Measurements from ENCODE around the gene IFITM1. TPM values are rescaled to one million over a fixed set of nuclear protein-coding genes. Genes with fewer than 3 reads are reported as not detected.
"Not testable (repeated sequence)": the region's sequence is repeated elsewhere in the genome, so short reads cannot be mapped to it uniquely, and the experiment has no call there.

Gene IFITM1
- total RNA-seq, 4 donors from 2014 or later: 224 to 389 (median 247) TPM

DNA sequence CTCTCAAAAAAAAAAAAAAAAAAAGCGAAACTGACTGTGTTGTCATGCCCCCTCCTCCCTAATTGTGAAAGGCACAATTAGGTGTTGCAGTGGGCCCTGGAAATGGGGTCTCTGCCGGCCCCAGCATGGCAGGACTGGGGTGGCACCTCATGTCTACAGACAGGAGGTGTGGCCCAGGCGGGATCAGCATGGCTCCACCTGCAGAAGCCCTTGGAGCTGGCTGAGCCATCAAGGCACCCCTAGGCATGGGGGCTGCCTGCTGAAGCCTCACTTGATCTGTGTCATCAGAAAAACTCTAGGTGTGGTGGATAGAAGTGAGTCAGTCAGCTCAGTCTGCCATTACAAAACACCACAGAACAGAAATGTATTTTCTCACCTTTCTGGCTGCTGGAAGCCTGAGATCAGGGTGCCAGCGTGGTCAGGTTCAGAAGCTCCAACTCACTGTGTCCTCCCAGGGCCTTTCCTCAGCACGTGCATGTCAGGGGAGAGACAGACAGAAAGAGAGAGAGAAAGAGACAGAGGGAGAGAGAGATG is 45.4 kb downstream of the IFITM1 start:
- ATAC-seq (ENCODE audit: low FRiP score) (no peak), DNase-seq (ENCODE audit: low spot score) (no peak)
- TF ChIP-seq, protein P1, sequence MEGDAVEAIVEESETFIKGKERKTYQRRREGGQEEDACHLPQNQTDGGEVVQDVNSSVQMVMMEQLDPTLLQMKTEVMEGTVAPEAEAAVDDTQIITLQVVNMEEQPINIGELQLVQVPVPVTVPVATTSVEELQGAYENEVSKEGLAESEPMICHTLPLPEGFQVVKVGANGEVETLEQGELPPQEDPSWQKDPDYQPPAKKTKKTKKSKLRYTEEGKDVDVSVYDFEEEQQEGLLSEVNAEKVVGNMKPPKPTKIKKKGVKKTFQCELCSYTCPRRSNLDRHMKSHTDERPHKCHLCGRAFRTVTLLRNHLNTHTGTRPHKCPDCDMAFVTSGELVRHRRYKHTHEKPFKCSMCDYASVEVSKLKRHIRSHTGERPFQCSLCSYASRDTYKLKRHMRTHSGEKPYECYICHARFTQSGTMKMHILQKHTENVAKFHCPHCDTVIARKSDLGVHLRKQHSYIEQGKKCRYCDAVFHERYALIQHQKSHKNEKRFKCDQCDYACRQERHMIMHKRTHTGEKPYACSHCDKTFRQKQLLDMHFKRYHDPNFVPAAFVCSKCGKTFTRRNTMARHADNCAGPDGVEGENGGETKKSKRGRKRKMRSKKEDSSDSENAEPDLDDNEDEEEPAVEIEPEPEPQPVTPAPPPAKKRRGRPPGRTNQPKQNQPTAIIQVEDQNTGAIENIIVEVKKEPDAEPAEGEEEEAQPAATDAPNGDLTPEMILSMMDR (IDR thresholded peaks at IDR 0.05): no peak

GRCh38 chr11:360326-361280 is 46.8 kb downstream of the IFITM1 start:
- TF ChIP-seq, protein P1 (IDR thresholded peaks at IDR 0.05): no peak
- ATAC-seq (ENCODE audit: low FRiP score): no peak
- no peak for DNase-seq (ENCODE audit: low spot score)

GRCh38 chr11:362642-363442 is 49.0 kb downstream of the IFITM1 start:
- ATAC-seq (ENCODE audit: low FRiP score) (no peak), DNase-seq (ENCODE audit: low spot score) (no peak)
- TF ChIP-seq, protein P1 (IDR thresholded peaks at IDR 0.05): no peak

DNA sequence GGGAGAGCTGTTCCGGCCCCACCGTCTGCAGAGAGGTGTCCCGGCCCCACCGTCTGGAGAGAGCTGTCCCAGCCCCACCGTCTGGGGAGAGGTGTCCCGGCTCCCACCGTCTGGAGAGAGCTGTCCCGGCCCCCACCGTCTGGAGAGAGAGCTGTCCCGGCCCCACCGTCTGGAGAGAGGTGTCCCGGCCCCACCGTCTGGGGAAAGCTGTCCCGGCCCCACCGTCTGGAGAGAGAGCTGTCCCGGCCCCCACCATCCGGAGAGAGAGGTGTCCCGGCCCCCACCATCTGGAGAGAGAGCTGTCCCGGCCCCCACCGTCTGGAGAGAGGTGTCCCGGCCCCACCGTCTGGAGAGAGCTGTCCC is 49.6 kb downstream of the IFITM1 start:
- ATAC-seq (ENCODE audit: low FRiP score); DNase-seq (ENCODE audit: low spot score): not testable (repeated sequence)

DNA sequence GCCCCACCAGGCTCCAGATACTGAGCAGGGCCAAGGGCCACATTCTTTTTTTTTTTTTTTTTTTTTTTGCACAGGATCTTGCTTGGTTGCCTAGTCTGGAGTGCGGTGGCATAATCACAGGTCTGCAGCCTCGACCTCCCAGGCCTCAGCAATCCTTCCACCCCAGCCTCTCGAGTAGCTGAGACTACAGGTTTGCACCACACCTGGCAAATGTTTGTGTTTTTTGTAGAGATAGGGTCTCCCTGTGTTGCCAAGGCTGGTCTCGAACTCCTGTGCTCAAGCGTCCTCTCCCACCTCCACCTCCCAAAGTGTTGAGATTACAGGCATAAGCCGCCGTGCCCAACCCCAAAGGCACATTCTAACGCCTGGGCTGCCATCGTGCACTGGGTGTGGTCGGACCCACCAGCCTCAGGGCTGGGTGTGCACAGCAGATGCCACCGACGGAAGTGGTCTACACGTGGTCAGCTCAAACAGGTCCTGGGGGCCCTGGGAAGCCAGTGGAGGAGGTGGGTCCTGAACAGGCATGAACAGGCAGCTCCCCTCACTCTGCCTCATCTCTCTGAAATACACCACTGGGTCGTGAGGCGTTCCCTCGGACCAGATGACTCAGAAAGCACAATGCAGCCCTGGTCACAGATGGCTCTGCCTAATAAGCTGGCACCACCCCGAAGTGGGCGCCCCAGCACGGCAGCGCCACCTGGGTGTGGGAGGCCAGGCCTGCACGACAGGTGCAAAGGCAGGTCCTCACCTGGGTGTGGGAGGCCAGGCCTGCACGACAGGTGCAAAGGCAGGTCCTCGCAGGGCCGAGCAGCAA is 50.3 kb downstream of the IFITM1 start:
- TF ChIP-seq, protein P1 (IDR thresholded peaks at IDR 0.05): no peak
- DNase-seq (ENCODE audit: low spot score) (no peak), ATAC-seq (ENCODE audit: low FRiP score) (no peak)

Small RNAs within 50 kb of the gene (small RNA-seq; reads per million reads assigned to genes)
- gene AC136475.6: not detected

Other genes with a start within 250 kb of the IFITM1 start
- not detected for gene SCGB1C1, start 121.0 kb upstream of the IFITM1 start, total RNA-seq
- gene BET1L, start 106.6 kb upstream of the IFITM1 start, total RNA-seq: 10 to 100 TPM; 18.4 to 29.1 (median 26.8) TPM
- 100 to 1,000 TPM in 1 of 4 donors, 10 to 100 TPM in 3; 60.6 to 104 (median 77.6) TPM for gene RIC8A, start 106.3 kb upstream of the IFITM1 start, total RNA-seq
- 10 to 100 TPM in 3 of 4 donors, 1 to 10 TPM in 1; 6.8 to 19.2 (median 12.2) TPM for gene SIRT3, start 77.7 kb upstream of the IFITM1 start, total RNA-seq
- gene PSMD13, start 77.1 kb upstream of the IFITM1 start, total RNA-seq: 100 to 1,000 TPM in 1 of 4 donors, 10 to 100 TPM in 3; 69.6 to 124 (median 78.2) TPM
- 10 to 100 TPM in 1 of 4 donors, 1 to 10 TPM in 2, under 1 TPM in 1; 0.84 to 11.8 (median 3.8) TPM for gene NLRP6, start 35.6 kb upstream of the IFITM1 start, total RNA-seq
- 10 to 100 TPM; 10.9 to 53.6 (median 19.8) TPM for gene PGGHG, start 24.9 kb upstream of the IFITM1 start, total RNA-seq
- not detected for gene IFITM5, start 14.5 kb upstream of the IFITM1 start, total RNA-seq
- 100 to 1,000 TPM; 266 to 442 (median 382) TPM for gene IFITM2, start 6.2 kb upstream of the IFITM1 start, total RNA-seq
- 100 to 1,000 TPM; 340 to 466 (median 398) TPM for gene IFITM3, start 6.8 kb downstream of the IFITM1 start, total RNA-seq
- gene B4GALNT4, start 55.5 kb downstream of the IFITM1 start, total RNA-seq: 1 to 10 TPM; 1.4 to 4.1 (median 2.5) TPM
- under 1 TPM in 3 of 4 donors, not detected in 1; 0.09 to 0.96 (median 0.95) TPM for gene PKP3, start 80.2 kb downstream of the IFITM1 start, total RNA-seq
- 10 to 100 TPM; 17.6 to 42.1 (median 31.0) TPM for gene SIGIRR, start 101.0 kb downstream of the IFITM1 start, total RNA-seq
- gene ANO9, start 128.0 kb downstream of the IFITM1 start, total RNA-seq: 1 to 10 TPM in 3 of 4 donors, under 1 TPM in 1; 0.79 to 3.6 (median 3.1) TPM
- 10 to 100 TPM; 33.0 to 45.2 (median 39.0) TPM for gene PTDSS2, start 136.2 kb downstream of the IFITM1 start, total RNA-seq
- gene RNH1, start 193.2 kb downstream of the IFITM1 start, total RNA-seq: 100 to 1,000 TPM; 218 to 259 (median 230) TPM
- 10 to 100 TPM; 30.1 to 44.9 (median 35.0) TPM for gene HRAS, start 221.5 kb downstream of the IFITM1 start, total RNA-seq
- under 1 TPM in 3 of 4 donors, not detected in 1; 0.24 to 0.38 (median 0.32) TPM for gene LRRC56, start 223.5 kb downstream of the IFITM1 start, total RNA-seq
- gene LMNTD2, start 246.7 kb downstream of the IFITM1 start, total RNA-seq: 1 to 10 TPM in 3 of 4 donors, under 1 TPM in 1; 0.95 to 5.5 (median 1.7) TPM
- 10 to 100 TPM in 3 of 4 donors, 1 to 10 TPM in 1; 9.1 to 31.8 (median 13.4) TPM for gene RASSF7, start 246.9 kb downstream of the IFITM1 start, total RNA-seq

All from omental fat pad (tissue), 4 donors.